Measurements from ENCODE around the gene CYTH4. TPM values are rescaled to one million over a fixed set of nuclear protein-coding genes. Genes with fewer than 3 reads are reported as not detected.
"Not testable (repeated sequence)": the region's sequence is repeated elsewhere in the genome, so short reads cannot be mapped to it uniquely, and the experiment has no call there.

Gene CYTH4, protein sequence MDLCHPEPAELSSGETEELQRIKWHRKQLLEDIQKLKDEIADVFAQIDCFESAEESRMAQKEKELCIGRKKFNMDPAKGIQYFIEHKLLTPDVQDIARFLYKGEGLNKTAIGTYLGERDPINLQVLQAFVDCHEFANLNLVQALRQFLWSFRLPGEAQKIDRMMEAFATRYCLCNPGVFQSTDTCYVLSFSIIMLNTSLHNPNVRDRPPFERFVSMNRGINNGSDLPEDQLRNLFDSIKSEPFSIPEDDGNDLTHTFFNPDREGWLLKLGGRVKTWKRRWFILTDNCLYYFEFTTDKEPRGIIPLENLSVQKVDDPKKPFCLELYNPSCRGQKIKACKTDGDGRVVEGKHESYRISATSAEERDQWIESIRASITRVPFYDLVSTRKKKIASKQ
- polyA plus RNA-seq: 1 to 10 TPM; 1.1 to 5.4 (median 3.6) TPM
- long read RNA-seq, donor 1, partial matches to known transcripts: 8 of 11 reads
- long read RNA-seq, donor 1, other reads (novel, unspliced or antisense): 0 of 11 reads
- long read RNA-seq, donor 2: 0 reads
- long read RNA-seq, donor 3: 0 reads
- long read RNA-seq, donor 4: 0 reads
- long read RNA-seq, donor 5: 0 reads
- long read RNA-seq, donor 6: 0 reads
- long read RNA-seq, donor 7, partial matches to known transcripts: 0 of 1 reads
- long read RNA-seq, donor 7, other reads (novel, unspliced or antisense): 0 of 1 reads
- long read RNA-seq, donor 8: 0 reads
- long read RNA-seq, donor 9: 0 reads
- long read RNA-seq, donor 10: 0 reads

DNA sequence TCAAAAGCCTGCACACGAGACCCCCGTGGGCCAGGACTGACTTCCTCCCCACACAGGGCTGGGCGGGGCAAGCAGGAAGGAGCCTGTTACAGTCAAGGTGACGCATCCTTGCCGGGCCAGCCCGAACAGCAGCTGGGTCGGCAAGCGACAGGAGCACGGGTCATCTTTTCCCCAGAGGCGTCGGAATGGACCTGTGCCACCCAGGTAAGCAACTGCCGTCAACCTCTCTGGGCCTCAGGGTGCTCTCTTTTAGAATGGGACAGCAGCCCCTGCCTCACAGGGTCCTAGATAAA lies at the start of gene CYTH4:
TSS of gene CYTH4 (plus strand) at position 124 of the 293 bp plus-strand sequence. CDS start at position 186, 62 bp downstream.
- Histone ChIP-seq H3K27ac (ENCODE audit: low read depth in 1 of 3, low read length in 2 of 3) (peak within 1 kb of the TSS in 2 of 3 donors; percentile 38 to 79), H3K4me1 (ENCODE audit: control insufficient read depth in 3 of 3, insufficient read depth in 2 of 3, low read depth in 1 of 3, low read length in 2 of 3) (no peaks in the 10 kb centered on the region), H3K27me3 (ENCODE audit: control insufficient read depth in 3 of 3, insufficient read depth in 3 of 3, low read length in 3 of 3) (peaks cover 0 to 17% (median 0%) of the 10 kb centered on the region in 3 donors), H3K9me3 (ENCODE audit: control insufficient read depth in 2 of 2, insufficient read depth in 1 of 2, low read depth in 1 of 2, low read length in 1 of 2) (peaks cover 0 to 3% of the 10 kb centered on the region in 2 donors), H3K36me3 (ENCODE audit: control insufficient read depth in 3 of 3, insufficient read depth in 2 of 3, low read depth in 1 of 3, low read length in 3 of 3) (no peaks in the 10 kb centered on the region), H3K4me3 (ENCODE audit: low read depth in 1 of 3, low read length in 3 of 3) (peak within 1 kb of the TSS; percentile 34 to 54 (median 49))
- FAIRE-seq (no peak), DNase-seq (peak; percentile 16 to 46)
- WGBS, 3 donors: 3 to 19% (median 7%) methylated on average over 12 of the region's 12 CpGs

DNA sequence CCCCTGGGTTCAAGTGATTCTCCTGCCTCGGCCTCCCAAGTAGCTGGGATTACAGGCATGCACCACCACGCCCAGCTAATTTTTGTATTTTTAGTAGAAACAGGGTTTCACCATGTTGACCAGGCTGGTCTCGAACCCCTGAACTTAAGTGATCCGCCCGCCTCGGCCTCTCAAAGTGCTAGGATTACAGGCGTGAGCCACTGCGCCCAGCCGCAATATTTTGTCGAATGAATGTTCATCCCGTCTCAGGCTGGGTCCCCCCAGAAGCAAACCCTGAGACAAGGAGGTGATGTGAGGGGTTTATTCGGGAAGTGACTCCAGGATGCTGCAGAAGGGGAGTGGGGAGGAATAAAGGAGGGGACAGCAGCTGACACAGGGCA lies 48.9 kb upstream of the CYTH4 start:
- H3K9me3 ChIP-seq (ENCODE audit: control insufficient read depth in 2 of 2, insufficient read depth in 1 of 2, low read depth in 1 of 2, low read length in 1 of 2); H3K4me1 ChIP-seq (ENCODE audit: control insufficient read depth in 3 of 3, insufficient read depth in 2 of 3, low read depth in 1 of 3, low read length in 2 of 3); DNase-seq; H3K4me3 ChIP-seq (ENCODE audit: low read depth in 1 of 3, low read length in 3 of 3); H3K27ac ChIP-seq (ENCODE audit: low read depth in 1 of 3, low read length in 2 of 3); H3K27me3 ChIP-seq (ENCODE audit: control insufficient read depth in 3 of 3, insufficient read depth in 3 of 3, low read length in 3 of 3); FAIRE-seq: not testable (repeated sequence)
- WGBS, 3 donors: 85 to 92% (median 88%) methylated on average over 12 of the region's 12 CpGs
- H3K36me3 ChIP-seq (ENCODE audit: control insufficient read depth in 3 of 3, insufficient read depth in 2 of 3, low read depth in 1 of 3, low read length in 3 of 3): peaks cover 0 to 23% (median 0%) of the 10 kb centered on the region in 3 donors

DNA sequence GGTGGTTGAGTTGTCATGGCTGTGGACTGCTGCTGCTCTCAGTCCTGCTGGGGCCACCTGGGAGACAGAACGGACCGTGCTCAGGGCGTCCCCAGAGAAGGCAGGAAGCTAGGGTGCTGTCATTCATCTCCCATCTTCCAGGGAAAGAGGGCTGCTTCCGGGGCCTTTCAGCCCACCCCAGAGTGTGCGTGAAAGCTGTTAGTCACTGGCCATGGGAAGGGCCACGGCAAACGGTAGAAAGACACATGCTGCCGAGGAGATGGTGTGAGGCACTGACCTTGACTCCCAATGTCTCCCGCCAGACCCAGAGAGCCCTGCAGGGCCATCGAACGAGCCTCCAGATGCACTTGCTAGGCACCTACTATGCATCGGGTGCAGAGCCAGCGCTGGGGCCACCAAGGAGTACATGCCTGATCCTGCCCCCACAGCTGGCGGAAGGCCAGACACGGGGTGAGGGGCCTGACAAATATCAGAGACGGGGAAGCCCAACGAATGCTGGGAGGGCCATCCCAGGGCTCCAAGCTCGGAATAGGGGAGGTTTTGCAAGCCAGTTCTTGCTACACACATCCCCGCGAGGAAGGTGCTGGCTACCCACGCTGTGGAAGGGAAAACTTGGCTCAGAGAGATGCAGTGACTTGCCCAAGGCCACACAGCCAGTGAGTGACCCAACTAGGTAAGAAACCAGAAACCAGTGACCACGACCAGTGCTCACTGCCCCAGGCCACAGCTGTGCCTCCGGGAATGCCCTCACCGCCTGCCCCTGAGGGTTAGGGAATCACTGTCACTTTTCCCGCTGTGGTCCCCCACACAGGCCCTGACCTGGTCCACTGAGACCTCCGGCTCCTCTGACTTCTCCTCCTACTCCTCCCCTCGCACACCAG lies 48.3 kb upstream of the CYTH4 start:
- H3K27ac ChIP-seq (ENCODE audit: low read depth in 1 of 3, low read length in 2 of 3): no peak overlapping the region
- FAIRE-seq: no peak
- H3K9me3 ChIP-seq (ENCODE audit: control insufficient read depth in 2 of 2, insufficient read depth in 1 of 2, low read depth in 1 of 2, low read length in 1 of 2): no peaks in the 10 kb centered on the region
- H3K4me3 ChIP-seq (ENCODE audit: low read depth in 1 of 3, low read length in 3 of 3): no peak overlapping the region
- H3K27me3 ChIP-seq (ENCODE audit: control insufficient read depth in 3 of 3, insufficient read depth in 3 of 3, low read length in 3 of 3): no peaks in the 10 kb centered on the region
- DNase-seq: no peak
- H3K4me1 ChIP-seq (ENCODE audit: control insufficient read depth in 3 of 3, insufficient read depth in 2 of 3, low read depth in 1 of 3, low read length in 2 of 3): no peaks in the 10 kb centered on the region
- 68 to 70% (median 69%) methylated on average over 25 to 27 of the region's 27 CpGs for WGBS, 3 donors
- peaks cover 0 to 23% (median 0%) of the 10 kb centered on the region in 3 donors for H3K36me3 ChIP-seq (ENCODE audit: control insufficient read depth in 3 of 3, insufficient read depth in 2 of 3, low read depth in 1 of 3, low read length in 3 of 3)

DNA sequence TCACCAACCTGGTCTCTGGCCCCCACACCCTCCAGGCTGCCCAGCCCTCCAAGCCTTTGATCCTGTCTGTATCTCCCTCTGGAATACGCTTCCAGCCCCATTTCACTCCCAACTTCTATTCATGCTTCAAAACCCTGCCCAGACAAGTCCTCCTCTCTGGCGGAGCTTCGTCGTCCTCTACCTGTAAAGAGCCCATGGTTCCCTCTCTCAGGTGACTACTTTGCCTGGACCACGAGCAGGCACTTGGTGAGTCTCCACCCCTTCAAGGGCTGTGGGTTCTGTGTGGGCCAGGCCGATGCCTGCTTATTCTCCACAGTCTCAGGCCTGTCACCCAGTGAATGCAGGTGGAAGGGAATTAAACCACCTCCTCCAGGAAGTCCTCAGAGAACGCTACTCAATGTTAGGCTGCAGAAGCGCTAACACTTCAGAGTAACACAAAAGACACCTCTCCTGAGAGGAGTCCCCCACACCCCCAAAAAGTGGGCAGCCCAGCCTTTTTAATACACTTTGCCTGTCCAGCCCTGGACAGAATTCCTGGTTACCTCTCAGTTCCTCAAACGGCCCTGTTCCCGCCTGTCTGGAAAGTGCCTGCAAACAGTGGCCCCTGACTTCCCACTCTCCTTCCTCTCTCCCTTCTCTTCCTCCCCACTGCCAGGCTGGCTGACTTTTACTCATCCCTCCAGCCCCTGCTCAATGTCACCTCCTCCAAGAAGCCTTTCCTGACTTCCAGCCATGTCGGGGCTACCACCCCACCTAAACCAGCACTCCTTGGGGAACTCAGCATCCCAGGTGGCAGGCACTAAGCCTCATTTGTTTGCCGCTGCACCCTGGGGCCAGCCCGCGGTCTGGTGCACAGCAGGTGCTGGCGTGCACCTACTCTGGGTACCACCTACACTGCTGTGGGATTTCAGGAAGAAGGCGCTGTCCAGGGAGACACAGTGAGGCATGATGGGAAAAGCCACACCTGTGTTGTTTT lies 47.3 kb upstream of the CYTH4 start:
- 77 to 79% (median 78%) methylated on average over 16 of the region's 16 CpGs for WGBS, 3 donors
- Histone ChIP-seq H3K9me3 (ENCODE audit: control insufficient read depth in 2 of 2, insufficient read depth in 1 of 2, low read depth in 1 of 2, low read length in 1 of 2) (no peaks in the 10 kb centered on the region), H3K27ac (ENCODE audit: low read depth in 1 of 3, low read length in 2 of 3) (peak overlapping the region in 1 of 3 donors; percentile 12), H3K4me3 (ENCODE audit: low read depth in 1 of 3, low read length in 3 of 3) (no peak overlapping the region), H3K27me3 (ENCODE audit: control insufficient read depth in 3 of 3, insufficient read depth in 3 of 3, low read length in 3 of 3) (no peaks in the 10 kb centered on the region), H3K36me3 (ENCODE audit: control insufficient read depth in 3 of 3, insufficient read depth in 2 of 3, low read depth in 1 of 3, low read length in 3 of 3) (peaks cover 0 to 22% (median 0%) of the 10 kb centered on the region in 3 donors), H3K4me1 (ENCODE audit: control insufficient read depth in 3 of 3, insufficient read depth in 2 of 3, low read depth in 1 of 3, low read length in 2 of 3) (no peaks in the 10 kb centered on the region)
- no peak for DNase-seq
- FAIRE-seq: no peak

DNA sequence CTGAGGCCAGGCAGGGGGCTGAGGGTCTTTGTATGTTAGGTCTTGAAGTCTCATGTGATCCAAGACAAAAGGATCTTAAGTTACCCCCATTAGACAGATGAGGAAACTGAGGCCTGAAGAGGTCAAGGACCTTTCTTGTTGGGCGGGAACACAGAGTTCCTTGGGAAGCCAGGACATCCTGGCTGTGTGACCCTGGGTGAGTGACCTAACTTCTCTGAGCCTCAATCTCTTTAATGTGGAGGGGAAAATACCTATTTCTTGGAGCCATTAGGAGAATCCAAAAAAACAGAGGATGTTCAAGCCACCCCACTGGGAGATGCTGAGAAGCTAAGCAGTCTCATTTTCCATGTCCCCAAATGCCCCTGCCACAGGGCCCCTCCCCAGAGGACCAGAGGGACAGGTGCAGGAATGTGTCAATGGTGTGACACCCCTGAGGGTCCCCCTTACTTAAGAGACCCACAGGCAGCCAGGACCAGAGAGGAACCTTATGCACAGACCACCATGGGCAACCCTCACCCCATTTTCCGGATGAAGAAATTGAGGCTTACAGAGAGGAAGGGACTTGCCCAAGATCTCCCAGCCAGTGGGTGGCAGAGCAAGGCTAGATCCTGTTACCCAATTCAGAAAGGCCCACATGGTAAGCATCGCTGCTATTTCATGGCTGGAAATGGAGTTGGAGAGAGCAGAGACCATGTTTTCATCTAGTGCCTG lies 46.3 kb upstream of the CYTH4 start:
- no peak overlapping the region for H3K4me3 ChIP-seq (ENCODE audit: low read depth in 1 of 3, low read length in 3 of 3)
- peaks cover 0 to 28% (median 0%) of the 10 kb centered on the region in 3 donors for H3K36me3 ChIP-seq (ENCODE audit: control insufficient read depth in 3 of 3, insufficient read depth in 2 of 3, low read depth in 1 of 3, low read length in 3 of 3)
- no peaks in the 10 kb centered on the region for H3K4me1 ChIP-seq (ENCODE audit: control insufficient read depth in 3 of 3, insufficient read depth in 2 of 3, low read depth in 1 of 3, low read length in 2 of 3)
- WGBS, 3 donors: 89 to 92% (median 91%) methylated on average over 3 of the region's 3 CpGs
- FAIRE-seq (no peak), DNase-seq (no peak)
- H3K9me3 ChIP-seq (ENCODE audit: control insufficient read depth in 2 of 2, insufficient read depth in 1 of 2, low read depth in 1 of 2, low read length in 1 of 2): no peaks in the 10 kb centered on the region
- no peaks in the 10 kb centered on the region for H3K27me3 ChIP-seq (ENCODE audit: control insufficient read depth in 3 of 3, insufficient read depth in 3 of 3, low read length in 3 of 3)
- peak overlapping the region in 1 of 3 donors; percentile 4 for H3K27ac ChIP-seq (ENCODE audit: low read depth in 1 of 3, low read length in 2 of 3)

DNA sequence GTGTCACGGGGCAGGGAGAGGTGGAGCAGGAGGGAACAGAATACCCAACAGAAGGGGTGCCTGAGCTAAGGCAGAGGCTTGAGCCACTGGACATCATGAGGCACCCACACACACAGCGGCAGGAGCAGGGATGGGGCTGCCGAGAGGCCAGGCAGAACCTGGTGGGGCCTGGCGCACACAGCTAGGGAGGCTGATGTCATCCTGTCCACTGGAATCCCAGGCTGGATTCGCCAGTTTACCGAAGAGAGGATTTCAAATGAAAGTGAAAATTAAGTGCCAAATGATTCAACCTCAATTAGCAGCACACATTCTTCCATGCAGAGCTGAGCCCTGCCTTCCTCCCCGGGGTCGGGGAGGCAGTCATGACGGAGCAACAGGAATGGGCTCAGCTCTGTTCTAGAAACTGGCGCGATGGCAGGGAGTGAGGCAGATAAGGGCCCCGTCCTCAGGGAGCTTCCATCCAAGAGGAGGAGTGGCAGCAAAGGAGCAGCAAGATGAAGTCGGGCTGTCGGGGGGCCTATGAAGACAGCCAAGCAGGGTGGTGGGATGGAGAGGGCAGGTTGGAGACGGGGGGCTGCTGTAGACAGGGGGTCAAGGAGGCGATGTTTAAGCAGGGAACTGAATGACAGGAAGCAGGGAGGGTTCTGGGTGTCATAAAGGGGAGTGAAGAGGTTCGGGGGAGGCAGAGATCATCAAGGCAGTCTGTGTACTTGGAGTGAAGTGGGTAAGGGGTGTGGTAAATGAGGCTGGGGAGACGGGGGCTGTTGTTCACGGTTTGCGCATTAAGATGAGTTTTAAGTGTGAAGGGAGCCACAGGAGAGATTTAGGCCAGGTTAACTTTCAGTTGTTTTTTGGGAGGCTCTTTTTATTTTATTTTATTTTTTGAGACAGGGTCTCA lies 44.7 kb upstream of the CYTH4 start:
- FAIRE-seq (no peak), DNase-seq (no peak)
- H3K9me3 ChIP-seq (ENCODE audit: control insufficient read depth in 2 of 2, insufficient read depth in 1 of 2, low read depth in 1 of 2, low read length in 1 of 2): no peaks in the 10 kb centered on the region
- no peaks in the 10 kb centered on the region for H3K27me3 ChIP-seq (ENCODE audit: control insufficient read depth in 3 of 3, insufficient read depth in 3 of 3, low read length in 3 of 3)
- 66 to 74% (median 67%) methylated on average over 20 of the region's 20 CpGs for WGBS, 3 donors
- H3K4me1 ChIP-seq (ENCODE audit: control insufficient read depth in 3 of 3, insufficient read depth in 2 of 3, low read depth in 1 of 3, low read length in 2 of 3): peaks cover 0 to 3% (median 0%) of the 10 kb centered on the region in 3 donors
- no peak overlapping the region for H3K4me3 ChIP-seq (ENCODE audit: low read depth in 1 of 3, low read length in 3 of 3)
- peaks cover 0 to 26% (median 0%) of the 10 kb centered on the region in 3 donors for H3K36me3 ChIP-seq (ENCODE audit: control insufficient read depth in 3 of 3, insufficient read depth in 2 of 3, low read depth in 1 of 3, low read length in 3 of 3)
- H3K27ac ChIP-seq (ENCODE audit: low read depth in 1 of 3, low read length in 2 of 3): peak overlapping the region in 1 of 3 donors; percentile 36
